IPS DF 4.7 (cell line): ENCODE data around the gene DSP.

Experiments
- DNase-seq: peaks from one replicate; pipeline ENCODE4 v3.0.0-alpha.2; 2013; ENCODE audit warnings: low spot score; ENCODE audit errors: extremely low read depth

The DSP gene

GRCh38 chr6:7589949-7590917 is 48.8 kb downstream of the DSP start, which contains the start of gene SNRNP48:
Gene SNRNP48 (plus strand): TSS chr6:7590198. CDS start chr6:7590258, 60 bp downstream.
- DNase-seq = peak; percentile 66

GRCh38 chr6:7590918-7591302 is 49.4 kb downstream of the DSP start:
- DNase-seq = no peak

GRCh38 chr6:7591770-7592169 is 50.3 kb downstream of the DSP start:
- no peak for DNase-seq

GRCh38 chr6:7593229-7593628 is 51.8 kb downstream of the DSP start:
- no peak for DNase-seq

- no peak for DNase-seq
Measured at GRCh38 chr6:7594579-7595125, 53.2 kb downstream of the DSP start.

- DNase-seq = no peak
Measured at GRCh38 chr6:7604003-7604402, 62.5 kb downstream of the DSP start.

GRCh38 chr6:7604506-7604905 is 63.0 kb downstream of the DSP start:
- no peak for DNase-seq

GRCh38 chr6:7615611-7616383 is 74.3 kb downstream of the DSP start:
- DNase-seq = no peak

- DNase-seq = no peak
Measured at GRCh38 chr6:7617801-7618764, 76.6 kb downstream of the DSP start.

- no peak for DNase-seq
Measured at GRCh38 chr6:7621761-7622160, 80.3 kb downstream of the DSP start.

GRCh38 chr6:7624796-7625710 is 83.6 kb downstream of the DSP start:
- DNase-seq = no peak

GRCh38 chr6:7628479-7628878 is 87.0 kb downstream of the DSP start:
- DNase-seq = no peak

GRCh38 chr6:7628909-7629308 is 87.4 kb downstream of the DSP start:
- no peak for DNase-seq

- no peak for DNase-seq
Measured at GRCh38 chr6:7629321-7629720, 87.8 kb downstream of the DSP start.

GRCh38 chr6:7630792-7631191 is 89.3 kb downstream of the DSP start:
- DNase-seq = no peak

- no peak for DNase-seq
Measured at GRCh38 chr6:7631466-7631865, 90.0 kb downstream of the DSP start.

- DNase-seq = no peak
Measured at GRCh38 chr6:7632501-7633290, 91.2 kb downstream of the DSP start.

- DNase-seq = no peak
Measured at GRCh38 chr6:7633361-7633760, 91.9 kb downstream of the DSP start.

GRCh38 chr6:7636151-7636550 is 94.7 kb downstream of the DSP start:
- DNase-seq = no peak
